WERI-Rb-1 (cell line): ENCODE measurements around the gene RBMS1.
"Not testable (repeated sequence)": the region's sequence is repeated elsewhere in the genome, so short reads cannot be mapped to it uniquely, and the experiment has no call there.

Source experiments
- DNase-seq: peaks from one replicate; pipeline ENCODE4 v3.0.0-alpha.2; 2020
- H3K27ac ChIP-seq: fragments of 250-450 bp; sonication (Bioruptor Pico); 2 replicates; pipeline ENCODE4 v1.5.1; 2020; ENCODE audit warnings: mild to moderate bottlenecking, moderate library complexity
- H3K27me3 ChIP-seq: fragments of 250-450 bp; sonication (Bioruptor Pico); 2 replicates; pipeline ENCODE4 v1.5.1; 2021; ENCODE audit warnings: mild to moderate bottlenecking, low read depth, moderate library complexity; ENCODE audit not compliant: insufficient read depth, severe bottlenecking
- H3K36me3 ChIP-seq: fragments of 250-450 bp; sonication (Bioruptor Pico); 2 replicates; pipeline ENCODE4 v1.5.1; 2020; ENCODE audit warnings: mild to moderate bottlenecking, moderate library complexity
- H3K4me3 ChIP-seq: 2 replicates; pipeline ENCODE4 v1.5.1; 2011; ENCODE audit warnings: low read depth, mild to moderate bottlenecking, control low read depth, low read length
- H3K9me3 ChIP-seq: fragments of 250-450 bp; sonication (Bioruptor Pico); 2 replicates; pipeline ENCODE4 v1.5.1; 2021; ENCODE audit warnings: mild to moderate bottlenecking, moderate library complexity; ENCODE audit not compliant: severe bottlenecking
- CTCF ChIP-seq: IDR thresholded peaks from 2 replicates; pipeline ENCODE4 v1.5.1; 2011; ENCODE audit warnings: low read depth, mild to moderate bottlenecking, control low read depth, inconsistent platforms, low read length

RBMS1 gene

GRCh38 chr2:160458718-160459453 lies 34.7 kb downstream of the RBMS1 start:
- no peak for TF ChIP-seq CTCF
- no peak overlapping the region for H3K4me3 ChIP-seq
- no peak for DNase-seq

GRCh38 chr2:160457588-160457987 lies 36.0 kb downstream of the RBMS1 start:
- no peaks in the 10 kb centered on the region for H3K9me3 ChIP-seq
- H3K36me3 ChIP-seq: no peaks in the 10 kb centered on the region
- DNase-seq: no peak
- H3K27me3 ChIP-seq: no peaks in the 10 kb centered on the region
- H3K4me3 ChIP-seq: no peak overlapping the region
- no peak overlapping the region for H3K27ac ChIP-seq
- no peak for TF ChIP-seq CTCF

More at GRCh38 chr2:160458718-160459453, 34.7 kb downstream of the RBMS1 start:
- H3K9me3 ChIP-seq: no peaks in the 10 kb centered on the region
- no peaks in the 10 kb centered on the region for H3K27me3 ChIP-seq
- H3K27ac ChIP-seq: no peak overlapping the region
- H3K36me3 ChIP-seq: no peaks in the 10 kb centered on the region

GRCh38 chr2:160454070-160454797 lies 39.4 kb downstream of the RBMS1 start:
- Histone ChIP-seq H3K27ac (no peak overlapping the region), H3K36me3 (no peaks in the 10 kb centered on the region), H3K27me3 (no peaks in the 10 kb centered on the region), H3K9me3 (no peaks in the 10 kb centered on the region), H3K4me3 (no peak overlapping the region)
- DNase-seq: no peak
- no peak for TF ChIP-seq CTCF

GRCh38 chr2:160453111-160453820 lies 40.3 kb downstream of the RBMS1 start:
- DNase-seq: no peak
- Histone ChIP-seq H3K27ac (no peak overlapping the region), H3K36me3 (no peaks in the 10 kb centered on the region), H3K9me3 (no peaks in the 10 kb centered on the region), H3K4me3 (no peak overlapping the region), H3K27me3 (no peaks in the 10 kb centered on the region)
- no peak for TF ChIP-seq CTCF

- no peak for TF ChIP-seq CTCF
- Histone ChIP-seq H3K36me3 (no peaks in the 10 kb centered on the region), H3K27ac (no peak overlapping the region), H3K27me3 (no peaks in the 10 kb centered on the region), H3K4me3 (no peak overlapping the region), H3K9me3 (no peaks in the 10 kb centered on the region)
- no peak for DNase-seq
These were observed 43.1 kb downstream of the RBMS1 start for GRCh38 chr2:160450486-160450885.

GRCh38 chr2:160448821-160449220 lies 44.8 kb downstream of the RBMS1 start:
- not testable (repeated sequence) for H3K9me3 ChIP-seq, H3K36me3 ChIP-seq, H3K27ac ChIP-seq, H3K27me3 ChIP-seq, H3K4me3 ChIP-seq, DNase-seq
